Measurements from ENCODE around the gene ZNF12.
"Not testable (repeated sequence)": the region's sequence is repeated elsewhere in the genome, so short reads cannot be mapped to it uniquely, and the experiment has no call there.

ZNF12 gene

DNA sequence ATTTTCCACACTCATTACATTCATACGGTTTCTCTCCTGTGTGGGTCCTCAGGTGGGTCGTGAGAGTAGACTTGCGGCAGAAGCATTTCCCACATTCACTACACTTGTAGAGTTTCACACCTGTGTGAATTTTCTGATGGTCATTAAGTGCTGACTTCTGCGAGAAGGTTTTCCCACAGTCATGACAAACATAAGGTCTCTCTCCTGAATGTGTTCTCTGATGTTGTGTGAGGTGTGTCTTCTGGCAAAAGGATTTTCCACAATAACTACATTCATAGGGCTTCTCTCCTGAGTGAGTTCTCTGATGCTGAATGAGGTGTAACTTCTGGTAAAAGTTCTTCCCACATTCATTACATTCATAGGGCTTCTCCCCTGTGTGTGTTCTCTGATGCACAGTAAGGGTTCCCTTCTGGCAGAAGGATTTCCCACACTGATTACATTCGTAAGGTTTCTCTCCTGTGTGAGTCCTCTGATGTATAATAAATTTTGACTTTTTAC lies 15.1 kb downstream of the ZNF12 start:
- DNase-seq (ENCODE audit: low spot score) = no peak

DNA sequence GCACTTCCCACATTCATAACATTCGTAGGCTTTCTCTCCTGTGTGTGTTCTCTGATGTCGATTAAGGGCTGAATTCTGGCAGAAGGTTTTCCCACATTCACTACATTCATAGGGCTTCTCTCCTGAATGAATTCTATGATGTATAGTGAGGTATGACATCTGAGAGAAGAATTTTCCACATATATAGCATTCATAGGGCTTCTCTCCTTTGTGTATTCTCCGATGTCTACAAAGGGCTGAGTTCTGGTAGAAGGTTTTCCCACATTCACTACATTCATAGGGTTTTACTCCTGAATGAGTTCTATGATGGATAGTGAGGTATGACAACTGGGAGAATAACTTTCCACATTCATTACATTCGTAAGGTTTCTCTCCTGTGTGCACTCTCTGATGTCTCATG lies 15.6 kb downstream of the ZNF12 start:
- DNase-seq (ENCODE audit: low spot score) = no peak

GRCh38 chr7:6680146-6680545 lies 26.6 kb downstream of the ZNF12 start:
- DNase-seq (ENCODE audit: low spot score) = no peak

- no peak for DNase-seq (ENCODE audit: low spot score)
Measured at GRCh38 chr7:6675807-6676405, 30.8 kb downstream of the ZNF12 start.

DNA sequence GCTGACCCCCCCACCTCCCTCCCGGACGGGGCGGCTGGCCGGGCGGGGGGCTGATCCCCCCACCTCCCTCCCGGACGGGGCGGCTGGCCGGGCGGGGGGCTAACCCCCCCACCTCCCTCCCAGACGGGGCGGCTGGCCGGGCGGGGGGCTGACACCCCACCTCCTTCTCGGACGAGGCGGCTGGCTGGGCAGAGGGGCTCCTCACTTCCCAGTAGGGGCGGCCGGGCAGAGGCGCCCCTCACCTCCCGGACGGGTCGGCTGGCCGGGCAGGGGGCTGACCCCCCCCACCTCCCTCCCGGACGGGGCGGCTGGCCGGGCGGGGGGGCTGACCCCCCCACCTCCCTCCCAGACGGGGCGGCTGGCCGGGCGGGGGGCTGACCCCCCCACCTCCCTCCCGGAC lies 35.9 kb downstream of the ZNF12 start:
- DNase-seq (ENCODE audit: low spot score) = not testable (repeated sequence)

- DNase-seq (ENCODE audit: low spot score) = no peak
Measured at GRCh38 chr7:6658618-6659345, 48.0 kb downstream of the ZNF12 start.

DNA sequence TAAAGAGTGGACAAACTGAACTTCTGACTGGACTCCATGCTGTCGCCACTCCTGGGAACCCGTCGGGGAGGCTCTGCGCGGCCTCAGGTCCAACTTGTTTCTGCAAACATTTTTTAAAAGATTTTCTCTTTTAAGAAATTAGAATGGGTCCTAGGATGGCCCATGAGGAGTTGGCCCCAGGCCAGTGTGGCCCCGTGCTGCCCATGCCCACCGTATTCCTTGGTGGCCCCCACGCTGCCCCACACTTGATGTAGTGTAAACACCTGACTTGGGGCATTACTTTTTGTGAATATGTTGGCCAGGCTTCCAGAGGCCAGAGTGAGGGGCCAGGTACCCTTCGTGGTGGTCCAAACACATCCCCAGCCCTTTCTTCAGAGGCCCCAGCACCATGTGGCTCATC lies 50.3 kb downstream of the ZNF12 start:
- DNase-seq (ENCODE audit: low spot score) = no peak

DNA sequence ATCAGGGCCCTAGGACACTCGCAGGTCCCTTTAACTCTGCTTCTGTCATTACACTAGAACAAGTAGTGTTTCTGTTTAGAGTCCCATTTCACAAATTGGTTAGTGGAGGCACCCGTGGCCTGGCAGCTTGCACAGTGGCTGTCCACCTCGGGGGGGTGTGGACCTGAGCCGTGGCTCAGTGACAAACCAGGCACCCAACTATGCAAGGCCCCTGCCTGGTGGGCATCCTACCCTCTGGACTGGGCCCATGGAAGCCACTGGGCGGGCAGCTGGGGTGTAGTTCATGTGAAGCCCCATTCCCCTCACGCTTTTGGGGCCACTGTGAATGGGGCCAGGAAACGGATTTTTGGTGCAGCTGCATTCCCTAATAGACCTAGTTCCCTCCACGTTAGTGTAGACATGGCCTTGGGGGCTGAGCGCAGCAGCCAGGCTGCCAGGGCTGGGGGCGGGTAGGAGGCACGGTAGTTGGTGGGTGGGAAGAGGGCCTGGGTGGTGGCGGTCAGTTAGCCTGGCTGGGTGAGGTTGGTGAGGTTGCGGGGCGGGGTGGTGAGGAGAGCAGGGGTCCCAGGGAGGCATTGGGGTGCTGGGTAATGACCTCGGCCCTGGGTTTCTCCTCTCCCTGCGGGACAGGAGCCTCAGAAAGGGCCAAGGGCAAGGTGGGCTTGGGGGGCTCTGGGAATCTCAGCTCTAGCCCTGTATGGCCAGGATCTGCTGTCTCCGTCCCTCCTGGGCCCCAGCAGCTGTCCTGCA lies 50.9 kb downstream of the ZNF12 start:
- no peak for DNase-seq (ENCODE audit: low spot score)

GRCh38 chr7:6654842-6655610 lies 51.7 kb downstream of the ZNF12 start:
- no peak for DNase-seq (ENCODE audit: low spot score)

GRCh38 chr7:6654113-6654841 lies 52.5 kb downstream of the ZNF12 start:
- DNase-seq (ENCODE audit: low spot score) = no peak

GRCh38 chr7:6653071-6654003 lies 53.4 kb downstream of the ZNF12 start:
- no peak for DNase-seq (ENCODE audit: low spot score)

- DNase-seq (ENCODE audit: low spot score) = no peak
Measured at GRCh38 chr7:6652446-6653011, 54.2 kb downstream of the ZNF12 start.

- no peak for DNase-seq (ENCODE audit: low spot score)
Measured at GRCh38 chr7:6651851-6652445, 54.8 kb downstream of the ZNF12 start.

- no peak for DNase-seq (ENCODE audit: low spot score)
Measured at GRCh38 chr7:6650521-6651011, 56.2 kb downstream of the ZNF12 start.

DNA sequence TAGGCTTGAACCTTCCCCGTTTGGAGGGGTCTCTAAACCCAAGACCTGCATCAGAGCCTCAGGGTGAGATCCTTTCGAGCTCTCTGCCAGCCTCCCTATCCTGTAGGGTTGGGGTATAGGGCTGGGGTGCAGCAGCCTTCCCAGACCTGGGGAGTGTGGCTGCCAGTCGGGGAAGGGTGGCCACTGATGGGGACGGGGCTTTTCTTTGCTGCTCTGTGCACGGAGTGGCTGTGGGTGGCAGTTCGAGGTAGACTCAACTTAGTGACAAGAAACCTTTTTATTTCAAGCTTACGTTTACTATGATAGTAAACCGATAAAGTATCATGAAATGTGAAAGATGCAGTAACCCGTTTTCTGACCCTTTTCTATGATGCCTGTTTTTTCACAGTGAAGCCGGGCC lies 56.7 kb downstream of the ZNF12 start:
- DNase-seq (ENCODE audit: low spot score) = no peak

GRCh38 chr7:6649241-6649961 lies 57.3 kb downstream of the ZNF12 start:
- no peak for DNase-seq (ENCODE audit: low spot score)

DNA sequence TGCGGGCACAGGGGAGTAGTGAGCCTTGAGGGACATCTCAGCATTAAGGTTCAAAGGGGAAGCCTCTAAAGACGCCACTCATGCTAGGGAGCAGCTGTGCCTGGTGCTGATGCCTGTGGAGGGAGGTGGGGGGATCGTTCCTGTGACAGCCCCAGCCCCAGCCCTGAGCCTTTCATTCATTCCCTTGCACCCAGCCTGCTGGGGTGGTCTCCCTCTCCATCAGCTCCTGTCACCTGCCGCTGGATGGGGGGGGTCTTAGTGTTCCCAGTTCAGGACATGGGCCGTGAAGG lies 58.0 kb downstream of the ZNF12 start:
- DNase-seq (ENCODE audit: low spot score) = no peak

DNA sequence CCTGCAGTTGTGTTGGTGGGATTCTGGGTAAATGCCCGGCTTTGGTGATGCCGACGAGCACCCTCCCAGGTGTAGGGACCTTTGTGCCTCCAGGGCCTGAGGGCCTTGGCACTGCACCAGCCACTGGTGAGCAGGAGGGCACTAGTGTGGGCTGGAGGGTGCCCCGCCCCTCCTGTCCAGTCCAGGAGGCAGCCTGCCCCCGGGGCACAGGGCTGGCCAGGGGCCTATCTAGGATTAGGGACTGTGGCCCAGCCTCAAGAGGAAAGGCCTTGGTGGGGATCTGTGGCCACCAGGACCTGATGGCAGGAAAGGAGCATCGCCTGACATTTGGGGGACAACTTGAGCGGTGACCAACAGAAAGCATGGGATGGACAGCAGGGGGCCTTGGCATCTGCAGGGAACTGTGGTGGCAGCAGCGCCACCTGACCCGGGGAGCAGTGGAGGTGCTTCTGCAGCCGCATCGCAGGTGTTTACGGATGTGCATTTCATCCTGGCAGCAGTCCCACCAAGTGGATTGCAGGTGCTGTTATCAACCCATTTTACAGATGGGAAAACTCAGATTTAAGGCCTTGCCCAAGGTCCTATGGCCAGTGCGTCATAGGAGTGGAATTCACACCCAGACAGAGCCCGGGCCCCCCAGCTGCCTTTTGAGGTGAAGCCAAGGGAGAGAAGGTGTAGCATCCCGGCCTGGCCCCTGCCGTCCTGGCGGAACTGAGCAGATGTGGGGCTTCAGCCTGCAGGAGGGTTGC lies 58.5 kb downstream of the ZNF12 start:
- DNase-seq (ENCODE audit: low spot score) = no peak

All from hematopoietic multipotent progenitor cell treated with erythropoietin and hydrocortisone succinate and interleukin-3 and kit ligand, for 15 days (in vitro differentiated cells).